Stimulated activated CD4-positive, alpha-beta T cell treated with anti-CD3 and anti-CD28 coated beads, Interleukin-4, amount 100 ng/mL, for 1 hour (primary cell): ENCODE results near the gene BAIAP3.

Experiments used
- DNase-seq: peaks from one replicate; pipeline ENCODE4 v3.0.0-alpha.2; 2020

BAIAP3 gene

DNA sequence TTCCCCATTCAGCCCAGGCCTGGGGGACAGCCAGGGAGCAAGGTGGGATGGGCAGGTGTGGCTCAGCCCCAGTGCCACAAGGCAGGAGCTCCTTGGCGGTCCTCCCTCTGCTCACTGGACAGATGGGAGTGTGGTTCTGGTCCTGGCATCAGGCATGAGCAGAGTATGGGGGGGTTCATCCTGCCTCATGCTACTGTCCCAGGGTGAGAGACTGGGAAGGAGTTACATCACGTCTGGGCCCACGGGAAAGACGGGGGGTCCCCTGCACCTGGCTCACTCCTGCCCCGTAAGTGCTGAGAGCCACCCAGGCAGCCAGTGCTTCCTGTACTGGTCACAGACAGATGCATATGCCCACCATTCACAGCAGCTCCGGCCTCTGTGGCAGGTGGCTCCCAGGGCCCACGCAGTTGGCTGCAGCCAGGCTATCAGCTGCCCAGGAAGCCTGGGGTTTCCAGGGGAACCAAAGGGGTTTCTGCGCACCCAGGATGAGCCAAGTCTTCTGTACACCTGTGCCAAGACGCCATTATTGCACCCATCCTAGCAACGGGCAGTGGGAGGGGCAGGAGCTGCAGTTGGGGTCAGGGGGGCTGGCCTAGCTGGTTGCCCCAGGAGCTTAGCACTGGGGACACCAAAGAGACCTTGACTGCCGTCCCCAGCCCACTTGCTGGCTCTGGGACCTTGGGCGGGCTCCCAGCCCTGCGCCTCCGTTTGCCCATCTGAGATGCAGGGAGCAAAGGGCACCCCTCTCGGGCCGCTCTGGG lies 1.9 kb downstream of the BAIAP3 start:
- DNase-seq, result no peak

DNA sequence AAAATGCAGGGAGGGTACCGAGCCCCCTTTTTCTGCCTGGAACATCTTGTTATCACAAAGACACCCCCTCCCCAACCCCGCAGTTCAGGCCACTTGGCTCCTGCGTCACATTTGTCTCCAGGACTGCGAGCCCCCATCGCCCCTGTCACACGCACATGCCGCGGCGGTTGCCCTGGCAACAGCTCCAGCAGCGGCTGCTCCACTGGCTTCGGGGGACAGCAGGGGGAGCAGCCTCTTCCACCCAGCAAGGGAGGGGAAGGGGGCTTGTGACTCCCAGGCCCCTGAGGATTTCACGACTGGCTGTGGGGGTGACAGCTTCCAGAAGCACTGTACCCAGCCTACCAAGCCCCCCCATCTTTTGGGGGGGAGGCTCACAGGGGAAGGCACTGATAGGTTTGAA lies 2.6 kb downstream of the BAIAP3 start:
- DNase-seq, result no peak

DNA sequence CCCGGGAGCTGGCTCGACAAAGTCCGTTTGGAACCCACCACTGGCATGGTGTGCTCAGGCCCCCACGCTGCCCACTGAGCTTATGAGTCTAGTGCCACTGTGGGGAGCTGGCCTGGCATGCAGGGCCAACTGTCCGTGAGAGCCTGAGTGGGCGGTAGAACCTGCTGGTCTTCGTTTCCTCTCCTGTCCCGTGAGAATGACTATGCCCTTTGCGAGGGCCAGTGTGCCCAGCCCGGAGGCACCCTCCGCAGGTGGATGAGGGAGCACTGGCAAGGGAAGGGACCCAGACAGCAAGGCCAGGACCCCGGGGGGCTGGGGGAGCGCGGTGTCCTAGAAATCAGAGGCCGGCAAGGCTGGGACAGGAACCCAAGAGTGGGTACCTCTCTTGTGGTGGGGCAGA lies 3.2 kb downstream of the BAIAP3 start:
- no peak for DNase-seq

DNA sequence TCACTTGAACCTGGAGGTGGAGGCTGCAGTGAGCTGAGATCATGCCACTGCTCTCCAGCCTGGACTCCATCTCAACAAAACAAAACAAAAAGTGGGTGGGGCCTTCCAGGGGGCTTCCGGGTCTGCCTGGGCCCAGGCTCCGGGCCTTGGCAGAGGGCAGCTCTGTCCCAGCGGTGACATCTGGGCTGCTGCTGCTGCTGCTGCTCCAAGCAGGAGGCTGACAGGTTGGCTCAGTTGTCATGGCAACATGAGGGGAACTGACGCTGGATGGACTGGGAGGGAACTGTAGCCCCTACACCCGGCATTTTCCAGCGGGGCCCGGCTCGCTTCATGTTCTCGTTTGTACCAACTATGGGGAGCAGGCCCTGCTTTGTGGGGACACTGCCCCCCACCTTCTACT lies 4.0 kb downstream of the BAIAP3 start:
- no peak for DNase-seq

DNA sequence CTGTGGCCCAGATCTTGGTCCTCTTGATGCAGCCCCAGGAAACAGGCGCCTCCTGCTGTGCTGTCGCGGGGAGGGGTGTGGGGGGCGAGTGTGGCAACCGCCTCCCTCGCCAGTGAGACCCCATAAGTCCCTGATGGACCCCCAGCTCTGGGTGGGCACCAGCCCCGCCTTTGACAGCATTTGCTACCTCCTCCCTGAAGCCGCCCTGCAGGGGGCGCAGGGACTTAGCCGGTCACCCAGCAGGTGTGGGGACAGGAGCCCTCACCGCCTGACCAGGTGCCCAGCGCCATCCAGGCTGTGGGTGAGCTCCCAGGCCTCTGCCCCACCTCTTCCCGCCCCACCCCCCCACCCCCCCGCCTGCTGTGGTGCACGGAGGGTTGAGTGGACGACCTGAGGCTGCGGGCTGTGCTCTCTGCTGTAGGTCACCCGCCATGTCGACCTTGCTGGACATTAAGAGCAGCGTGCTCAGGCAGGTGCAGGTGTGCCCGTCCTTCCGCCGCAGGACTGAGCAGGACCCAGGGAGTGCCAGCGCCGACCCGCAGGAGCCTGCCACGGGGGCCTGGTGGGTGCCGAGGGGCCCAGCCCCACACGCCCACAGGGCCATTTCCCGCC lies 4.8 kb downstream of the BAIAP3 start:
- DNase-seq, result peak; percentile 34

DNA sequence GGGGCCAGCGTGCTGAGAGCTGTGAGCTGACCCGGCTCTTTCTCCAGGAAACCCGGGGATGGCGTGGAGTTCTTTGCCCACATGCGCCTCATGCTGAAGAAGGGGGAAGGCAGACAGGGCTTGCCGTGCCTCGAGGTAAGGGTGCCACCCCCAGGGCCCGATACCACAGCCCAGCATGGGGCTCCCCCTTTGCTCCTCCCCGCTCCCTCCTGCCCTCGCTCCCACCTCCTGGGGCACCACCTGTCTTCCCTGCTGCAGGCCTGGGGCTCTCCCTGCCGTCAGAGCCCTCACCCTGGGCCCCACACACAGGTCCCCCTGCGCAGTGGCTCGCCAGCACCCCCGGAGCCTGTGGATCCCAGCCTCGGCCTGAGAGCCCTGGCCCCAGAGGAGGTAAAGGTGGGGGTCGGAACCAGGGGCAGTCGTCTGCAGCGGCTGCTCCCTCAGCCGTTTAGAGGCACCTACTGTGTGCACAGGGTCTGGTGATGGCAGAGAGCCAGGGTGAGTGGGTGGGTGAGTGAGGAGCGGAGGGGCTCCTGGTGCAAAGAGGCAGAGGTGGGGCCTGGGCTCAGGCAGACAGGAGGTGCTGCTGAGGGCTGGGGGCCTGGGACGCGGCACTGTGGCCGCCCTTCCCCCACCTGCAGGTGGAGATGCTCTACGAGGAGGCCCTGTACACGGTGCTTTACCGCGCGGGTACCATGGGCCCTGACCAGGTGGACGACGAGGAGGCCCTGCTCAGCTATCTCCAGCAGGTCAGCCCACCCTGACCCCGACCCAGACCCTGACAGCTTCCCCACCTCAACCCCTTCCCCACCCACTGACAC lies 5.6 kb downstream of the BAIAP3 start:
- DNase-seq, result no peak

DNA sequence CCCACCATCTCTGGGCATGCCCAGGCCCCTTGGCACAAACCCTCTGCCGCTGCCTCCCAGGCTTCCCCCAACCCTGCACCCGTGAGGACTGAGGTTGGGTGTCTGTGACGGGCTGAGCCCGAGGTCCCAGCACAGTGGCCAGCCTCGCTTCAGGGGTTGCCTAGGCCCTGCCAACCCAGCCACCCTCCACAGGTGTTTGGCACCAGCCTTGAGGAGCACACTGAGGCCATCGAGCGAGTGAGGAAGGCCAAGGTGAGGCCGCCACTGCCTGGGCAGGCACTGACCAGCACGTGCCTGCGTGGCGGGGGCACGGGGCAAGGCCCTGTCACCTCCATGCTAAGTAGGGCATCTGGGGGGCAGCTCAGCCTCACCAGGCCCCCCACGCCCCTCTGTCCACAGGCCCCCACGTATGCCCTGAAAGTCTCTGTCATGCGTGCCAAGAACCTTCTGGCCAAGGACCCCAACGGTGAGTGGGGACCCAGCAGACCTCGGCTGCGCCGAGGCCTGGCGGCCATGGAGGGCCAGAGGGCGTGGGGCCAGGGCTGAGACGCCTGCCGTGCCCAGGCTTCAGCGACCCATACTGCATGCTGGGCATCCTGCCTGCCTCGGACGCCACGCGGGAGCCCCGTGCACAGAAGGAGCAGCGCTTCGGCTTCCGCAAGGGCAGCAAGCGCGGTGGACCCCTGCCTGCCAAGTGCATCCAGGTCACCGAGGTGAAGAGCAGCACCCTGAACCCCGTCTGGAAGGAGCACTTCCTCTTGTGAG lies 7.5 kb downstream of the BAIAP3 start:
- DNase-seq, result no peak

DNA sequence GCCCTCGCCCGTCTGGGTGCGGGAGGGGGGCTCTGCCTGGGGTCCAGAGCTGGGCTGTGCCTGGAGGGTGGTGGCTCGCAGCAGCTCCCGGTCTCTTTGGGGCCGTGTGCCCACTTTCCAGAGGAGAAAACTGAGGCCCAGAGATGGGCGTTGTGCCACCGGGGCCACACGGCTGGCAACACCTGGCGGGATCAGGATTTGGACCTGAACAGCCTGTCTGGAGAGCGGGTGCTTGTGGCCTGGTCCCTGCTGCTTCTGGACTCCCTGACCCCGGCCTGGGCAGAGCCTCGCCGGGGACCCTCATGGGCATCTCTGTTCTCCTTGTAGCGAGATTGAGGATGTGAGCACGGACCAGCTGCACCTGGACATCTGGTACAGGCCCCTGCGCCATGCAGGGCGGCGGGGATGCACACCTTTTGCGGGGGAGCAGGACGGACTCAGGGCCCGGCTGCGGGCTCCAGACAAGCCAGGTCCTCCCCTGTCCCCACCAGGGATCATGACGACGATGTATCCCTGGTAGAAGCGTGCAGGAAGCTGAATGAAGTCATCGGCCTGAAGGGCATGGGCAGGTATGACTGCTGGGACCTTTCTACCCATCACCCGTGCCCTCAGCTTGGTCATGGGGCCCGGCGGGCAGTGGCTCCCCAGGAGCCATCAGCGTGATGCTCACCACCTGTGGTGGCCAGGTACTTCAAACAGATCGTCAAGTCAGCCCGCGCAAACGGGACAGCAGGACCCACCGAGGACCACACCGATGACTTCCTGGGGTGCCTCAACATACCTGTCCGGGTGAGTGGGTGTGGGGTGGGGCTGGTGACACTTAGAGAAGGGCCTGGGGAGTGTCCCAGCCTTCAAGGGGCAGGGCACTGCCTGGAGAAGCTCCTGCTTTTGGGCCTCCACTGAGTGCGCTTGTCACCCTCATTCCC lies 8.3 kb downstream of the BAIAP3 start:
- no peak for DNase-seq

DNA sequence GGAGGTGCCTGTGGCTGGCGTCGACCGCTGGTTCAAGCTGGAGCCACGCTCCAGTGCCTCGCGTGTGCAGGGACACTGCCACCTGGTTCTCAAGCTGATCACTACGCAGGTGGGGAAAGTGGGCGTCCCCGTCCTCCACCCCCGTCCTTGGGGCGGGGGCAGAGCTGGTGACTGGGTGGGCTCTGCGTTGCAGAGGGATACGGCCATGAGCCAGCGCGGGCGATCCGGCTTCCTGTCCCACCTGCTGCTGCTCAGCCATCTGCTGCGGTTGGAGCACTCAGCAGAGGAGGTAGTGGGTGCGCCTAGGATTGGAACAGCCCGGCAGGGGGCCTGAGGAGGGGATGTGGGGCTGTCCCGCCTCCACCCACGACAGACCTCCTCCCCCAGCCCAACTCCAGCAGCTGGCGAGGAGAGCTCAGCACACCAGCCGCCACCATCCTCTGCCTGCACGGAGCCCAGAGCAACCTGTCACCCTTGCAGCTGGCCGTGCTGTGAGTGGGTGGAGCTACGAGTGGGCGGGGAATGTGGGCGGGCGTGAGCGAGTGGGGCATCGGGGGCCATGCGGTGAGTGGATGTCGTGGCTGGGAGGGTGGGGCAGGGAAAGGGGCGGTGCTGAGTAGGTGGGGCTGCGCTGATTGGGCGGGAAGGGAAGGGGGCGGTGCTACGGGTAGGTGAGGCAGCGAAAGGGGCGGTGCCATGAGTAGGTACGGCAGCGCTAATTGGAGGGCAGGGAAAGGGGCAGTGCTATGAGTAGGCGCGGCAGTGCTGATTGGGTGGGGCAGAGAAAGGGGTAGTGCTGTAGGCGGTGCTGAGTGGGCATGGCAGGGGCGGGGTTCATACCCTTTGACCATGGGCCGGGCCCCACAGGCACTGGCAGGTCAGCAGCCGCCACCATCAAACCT lies 9.3 kb downstream of the BAIAP3 start:
- peak; percentile 88 for DNase-seq

DNA sequence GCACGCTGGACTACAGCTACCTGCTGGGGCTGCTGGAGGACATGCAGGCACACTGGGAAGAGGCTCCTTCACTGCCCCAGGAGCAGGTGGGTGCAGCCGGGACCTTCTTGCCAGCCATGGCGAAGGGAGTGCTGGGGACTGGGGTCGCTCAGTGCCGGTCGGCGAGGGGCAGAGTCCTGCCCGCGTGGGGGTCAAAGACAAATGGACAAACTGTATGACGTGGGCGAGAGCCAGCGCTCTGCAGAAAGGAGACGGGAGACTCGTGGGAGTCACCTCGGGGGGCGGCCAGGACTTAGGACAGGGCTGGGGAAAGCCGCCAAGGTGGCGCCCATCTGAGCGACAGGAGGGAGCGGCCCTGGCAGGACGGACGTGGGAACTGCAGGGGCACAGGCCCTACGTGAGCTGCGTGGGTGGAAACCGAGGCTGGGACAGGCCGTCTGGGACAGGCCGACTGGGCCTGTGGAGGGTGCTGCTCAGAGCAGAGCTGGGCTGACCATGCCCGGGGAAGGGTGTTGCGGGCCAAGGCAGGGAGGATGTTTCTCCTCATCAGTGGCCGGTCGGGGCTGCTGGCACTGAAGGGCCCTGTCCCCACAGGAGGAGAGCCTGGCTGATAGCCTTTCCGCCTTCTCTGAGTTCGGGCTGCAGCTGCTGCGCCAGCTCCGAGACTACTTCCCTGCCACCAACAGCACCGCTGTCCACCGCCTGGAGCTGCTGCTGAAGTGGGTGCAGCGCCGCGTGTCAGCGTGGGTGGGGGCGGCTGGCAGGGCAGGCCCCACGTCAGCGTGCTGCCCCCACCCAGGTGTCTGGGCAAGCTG lies 10.2 kb downstream of the BAIAP3 start:
- DNase-seq, result no peak

DNA sequence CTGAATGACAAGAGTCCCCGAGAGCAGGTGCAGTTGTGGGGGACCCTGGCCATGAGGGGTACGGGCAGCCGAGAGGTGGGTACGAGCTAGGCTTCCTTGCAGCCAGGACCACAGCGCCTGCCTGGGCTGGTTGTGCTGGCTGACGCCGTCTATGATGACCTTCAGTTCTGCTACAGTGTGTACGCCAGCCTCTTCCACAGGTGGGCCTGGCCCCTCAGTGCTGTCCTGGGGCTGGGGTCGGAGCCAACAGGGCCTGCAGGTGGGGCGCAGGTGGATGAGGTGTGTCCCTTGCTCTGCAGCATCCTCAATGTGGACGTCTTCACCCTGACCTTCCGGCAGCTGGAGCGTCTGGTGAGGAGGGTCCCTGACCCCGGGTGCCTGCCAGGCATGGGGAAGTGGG lies 11.1 kb downstream of the BAIAP3 start:
- DNase-seq, result no peak

DNA sequence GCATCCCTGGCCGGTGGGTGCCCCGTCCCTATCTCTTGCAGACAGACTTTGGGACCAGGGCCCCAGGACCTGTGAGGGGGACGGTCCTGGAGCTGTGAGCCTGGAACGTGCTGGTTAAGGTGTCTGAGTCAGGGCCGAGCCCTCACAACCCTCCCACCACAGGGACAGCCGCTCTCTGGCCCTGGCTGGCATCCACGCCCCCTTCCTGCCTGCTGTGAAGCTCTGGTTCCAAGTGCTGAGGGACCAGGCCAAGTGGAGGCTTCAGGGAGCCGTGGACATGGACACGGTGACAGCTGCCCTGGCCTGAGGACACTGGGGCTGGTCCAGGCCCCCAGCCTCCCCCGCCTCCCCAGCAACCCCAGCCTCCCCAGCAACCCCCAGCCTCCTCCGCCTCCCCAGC lies 11.6 kb downstream of the BAIAP3 start:
- no peak for DNase-seq

DNA sequence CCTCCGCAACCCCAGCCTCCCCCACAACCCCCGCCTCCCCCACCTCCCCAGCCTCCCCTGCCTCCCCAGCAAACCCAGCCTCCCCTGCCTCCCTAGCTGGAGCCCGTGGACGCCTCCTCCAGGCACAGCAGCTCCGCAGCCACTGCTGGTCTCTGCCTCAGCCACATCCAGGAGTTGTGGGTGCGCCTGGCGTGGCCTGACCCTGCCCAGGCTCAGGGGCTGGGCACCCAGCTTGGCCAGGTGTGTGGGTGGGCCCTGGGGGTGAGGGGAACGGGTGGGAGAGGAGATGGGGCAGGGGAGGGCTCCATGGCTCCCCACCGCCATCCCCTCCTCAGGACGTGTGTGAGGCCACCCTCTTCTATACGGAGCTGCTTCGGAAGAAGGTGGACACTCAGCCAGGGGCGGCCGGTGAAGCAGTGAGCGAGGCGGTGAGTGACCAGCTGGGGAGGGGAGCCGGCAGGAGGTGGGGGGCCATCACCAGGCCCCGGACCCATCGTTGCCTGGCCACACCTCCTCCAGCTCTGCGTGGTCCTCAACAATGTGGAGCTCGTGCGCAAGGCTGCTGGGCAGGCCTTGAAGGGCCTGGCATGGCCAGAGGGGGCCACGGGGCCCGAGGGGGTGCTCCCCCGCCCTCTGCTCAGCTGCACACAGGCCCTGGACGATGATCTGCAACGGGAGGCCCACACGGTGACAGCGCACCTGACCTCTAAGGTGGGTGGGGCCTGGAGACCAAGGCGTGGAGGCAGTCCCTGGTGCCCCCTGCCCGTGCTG lies 12.4 kb downstream of the BAIAP3 start:
- DNase-seq, result no peak

DNA sequence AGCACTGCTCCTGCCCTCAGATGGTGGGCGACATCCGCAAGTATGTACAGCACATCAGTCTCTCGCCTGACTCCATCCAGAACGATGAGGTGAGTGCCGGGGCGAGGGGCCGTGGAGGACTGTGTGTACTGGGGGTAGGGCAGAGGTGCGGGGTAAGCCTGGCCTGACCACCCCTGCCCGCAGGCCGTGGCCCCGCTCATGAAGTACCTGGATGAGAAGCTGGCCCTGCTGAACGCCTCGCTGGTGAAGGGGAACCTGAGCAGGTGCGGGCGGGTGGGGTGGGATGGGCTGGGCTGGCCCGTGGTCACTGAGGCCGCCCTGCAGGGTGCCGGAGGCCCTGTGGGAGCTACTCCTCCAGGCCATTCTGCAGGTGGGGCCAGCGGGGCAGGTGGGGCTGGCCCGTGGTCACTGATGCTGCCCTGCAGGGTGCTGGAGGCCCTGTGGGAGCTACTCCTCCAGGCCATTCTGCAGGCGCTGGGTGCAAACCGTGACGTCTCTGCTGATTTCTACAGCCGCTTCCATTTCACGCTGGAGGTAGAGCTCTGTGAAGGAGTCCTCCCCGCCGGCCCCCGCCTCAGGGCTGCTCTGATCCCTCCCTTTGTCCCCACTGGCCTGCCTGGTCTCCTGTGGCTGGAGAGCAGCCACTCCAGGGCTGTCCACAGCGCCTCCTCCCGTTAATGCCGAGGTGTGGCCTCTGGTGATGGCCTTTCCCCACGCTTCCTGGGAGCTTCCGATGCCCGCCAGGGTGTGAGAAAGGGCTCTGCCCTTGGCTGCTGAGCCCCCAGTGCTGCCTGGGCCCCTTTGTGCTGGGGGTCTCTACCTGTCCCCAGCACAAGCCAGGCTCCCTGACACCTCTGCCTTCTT lies 13.2 kb downstream of the BAIAP3 start:
- DNase-seq, result no peak

DNA sequence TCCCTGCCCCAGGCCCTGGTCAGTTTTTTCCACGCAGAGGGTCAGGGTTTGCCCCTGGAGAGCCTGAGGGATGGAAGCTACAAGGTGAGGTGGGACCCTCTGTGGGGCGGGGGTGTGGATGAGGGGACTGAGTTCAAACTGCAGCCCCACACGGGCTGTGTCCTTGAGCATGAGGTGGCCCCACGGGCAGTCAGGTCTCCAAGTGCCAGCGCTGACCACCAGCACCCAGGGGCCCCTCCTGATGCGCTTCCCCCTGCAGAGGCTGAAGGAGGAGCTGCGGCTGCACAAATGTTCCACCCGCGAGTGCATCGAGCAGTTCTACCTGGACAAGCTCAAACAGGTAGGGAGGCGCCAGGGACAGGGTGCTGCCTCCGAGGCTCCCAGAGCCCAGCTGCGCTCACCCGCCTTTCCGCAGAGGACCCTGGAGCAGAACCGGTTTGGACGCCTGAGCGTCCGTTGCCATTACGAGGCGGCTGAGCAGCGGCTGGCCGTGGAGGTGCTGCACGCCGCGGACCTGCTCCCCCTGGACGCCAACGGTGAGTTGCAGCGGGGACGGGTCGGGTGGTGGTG lies 13.9 kb downstream of the BAIAP3 start:
- no peak for DNase-seq

DNA sequence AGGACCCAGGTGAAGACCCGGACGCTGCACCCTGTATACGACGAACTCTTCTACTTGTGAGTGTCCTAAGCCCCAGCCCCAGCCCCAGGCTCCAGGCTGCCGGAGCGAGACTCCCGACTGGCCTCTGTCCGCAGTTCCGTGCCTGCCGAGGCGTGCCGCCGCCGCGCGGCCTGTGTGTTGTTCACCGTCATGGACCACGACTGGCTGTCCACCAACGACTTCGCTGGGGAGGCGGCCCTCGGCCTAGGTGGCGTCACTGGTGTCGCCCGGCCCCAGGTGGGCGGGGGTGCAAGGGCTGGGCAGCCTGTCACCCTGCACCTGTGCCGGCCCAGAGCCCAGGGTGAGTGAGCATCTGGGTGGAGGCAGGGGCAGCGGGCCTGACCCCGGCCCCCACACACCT lies 14.5 kb downstream of the BAIAP3 start:
- no peak for DNase-seq

DNA sequence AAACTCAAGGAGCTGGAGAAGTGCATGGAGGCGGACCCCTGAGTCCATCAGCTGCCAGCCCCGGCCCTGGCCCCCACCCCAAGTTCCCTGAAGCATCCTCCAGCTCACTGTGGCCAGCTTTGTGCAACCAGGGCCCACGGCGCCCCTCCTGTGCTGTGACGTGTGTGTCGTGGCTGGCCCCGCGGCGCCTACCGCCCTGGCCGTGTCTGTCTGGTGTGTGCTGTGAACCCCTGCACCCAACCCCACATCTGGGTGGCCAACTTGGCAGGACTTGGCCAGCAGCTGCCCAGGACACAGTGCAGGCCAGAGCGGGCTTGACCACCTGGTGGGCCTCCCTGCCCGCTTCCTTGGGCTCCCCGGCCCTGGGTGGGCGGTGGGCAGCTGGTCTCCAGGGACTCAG lies 15.0 kb downstream of the BAIAP3 start:
- no peak for DNase-seq

DNA sequence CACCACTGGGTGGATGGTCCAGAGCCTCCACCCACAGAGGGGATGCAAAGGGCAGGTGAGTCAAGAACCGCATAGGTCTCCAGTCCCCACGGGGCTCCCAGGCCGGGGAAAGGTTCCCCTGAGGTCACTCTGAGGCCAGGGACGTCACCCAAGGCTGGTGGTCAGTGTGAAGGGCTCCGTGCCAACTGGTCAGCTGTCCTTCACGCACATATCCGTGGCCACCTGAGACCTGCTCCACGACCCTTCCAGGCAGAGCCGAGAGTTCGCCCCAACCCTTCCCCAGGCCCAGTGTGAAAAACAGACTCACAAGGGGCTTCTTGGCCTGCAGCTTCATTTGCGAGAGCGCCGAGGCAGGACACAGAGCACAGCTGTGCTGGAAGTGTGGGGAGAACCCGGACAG lies 15.5 kb downstream of the BAIAP3 start:
- no peak for DNase-seq
